Dermis microvascular lymphatic vessel endothelial cell (primary cell): ENCODE results near the gene TET3. TPM values are rescaled to one million over a fixed set of nuclear protein-coding genes. Genes with fewer than 3 reads are reported as not detected.

Source experiments
- DNase-seq, 2 donors: peaks; one replicate each; pipeline versions ENCODE4 v3.0.0 to v3.0.0-alpha.2; 2010; ENCODE audit warnings: low read depth in 2 of 2
- total RNA-seq: library from RNA; depleted of rRNA; stranded (reverse); fragments of >200 nt; gene quantifications from 2 replicates; pipeline ENCODE4 v1.2.1, GENCODE V29; 2014

Gene TET3
- total RNA-seq, 1 donor from 2014 or later, result 3.3 TPM

DNA sequence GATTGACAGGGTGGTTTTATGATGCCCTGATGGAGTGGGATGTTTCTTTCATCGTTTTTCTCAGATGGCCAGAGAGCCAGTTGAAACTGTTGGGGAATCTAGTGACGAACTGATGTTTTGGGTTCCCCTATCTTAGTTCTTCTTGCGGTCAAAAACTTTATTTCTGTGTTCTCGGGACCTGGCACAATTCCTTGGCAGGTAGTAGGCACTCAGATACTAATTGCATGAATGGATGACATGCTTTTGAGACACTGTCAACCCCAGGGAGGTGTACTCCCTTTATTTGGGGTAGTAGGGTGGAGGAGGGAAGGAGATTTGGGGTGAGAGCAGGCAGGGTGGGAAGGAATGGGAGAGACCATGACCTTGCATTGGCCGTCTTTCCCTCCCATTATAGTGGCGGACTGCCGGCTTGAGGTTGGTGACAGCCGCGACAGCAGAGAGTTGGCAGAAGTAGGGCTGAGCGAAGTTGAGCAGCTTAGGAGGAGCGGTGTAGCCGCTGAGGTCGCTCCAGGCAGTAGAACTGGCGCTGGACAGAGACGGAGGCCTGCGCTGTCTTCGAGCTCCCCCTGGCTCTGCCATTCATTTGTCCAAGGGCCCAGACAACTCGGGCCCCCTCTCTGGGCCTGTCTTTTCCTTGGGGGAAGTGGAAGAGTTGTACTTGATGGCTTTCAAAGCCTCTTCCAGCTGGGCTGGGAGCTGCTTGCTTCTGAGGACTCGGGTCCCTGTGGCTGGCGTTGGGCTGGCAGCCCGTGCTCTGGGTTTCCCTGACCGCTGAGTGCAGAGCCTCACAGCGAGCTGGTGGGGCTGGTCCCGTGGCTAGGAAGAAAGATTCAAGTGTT is 2.6 kb downstream of the TET3 start:
- peak in 1 of 2 donors; percentile 50 for DNase-seq

DNA sequence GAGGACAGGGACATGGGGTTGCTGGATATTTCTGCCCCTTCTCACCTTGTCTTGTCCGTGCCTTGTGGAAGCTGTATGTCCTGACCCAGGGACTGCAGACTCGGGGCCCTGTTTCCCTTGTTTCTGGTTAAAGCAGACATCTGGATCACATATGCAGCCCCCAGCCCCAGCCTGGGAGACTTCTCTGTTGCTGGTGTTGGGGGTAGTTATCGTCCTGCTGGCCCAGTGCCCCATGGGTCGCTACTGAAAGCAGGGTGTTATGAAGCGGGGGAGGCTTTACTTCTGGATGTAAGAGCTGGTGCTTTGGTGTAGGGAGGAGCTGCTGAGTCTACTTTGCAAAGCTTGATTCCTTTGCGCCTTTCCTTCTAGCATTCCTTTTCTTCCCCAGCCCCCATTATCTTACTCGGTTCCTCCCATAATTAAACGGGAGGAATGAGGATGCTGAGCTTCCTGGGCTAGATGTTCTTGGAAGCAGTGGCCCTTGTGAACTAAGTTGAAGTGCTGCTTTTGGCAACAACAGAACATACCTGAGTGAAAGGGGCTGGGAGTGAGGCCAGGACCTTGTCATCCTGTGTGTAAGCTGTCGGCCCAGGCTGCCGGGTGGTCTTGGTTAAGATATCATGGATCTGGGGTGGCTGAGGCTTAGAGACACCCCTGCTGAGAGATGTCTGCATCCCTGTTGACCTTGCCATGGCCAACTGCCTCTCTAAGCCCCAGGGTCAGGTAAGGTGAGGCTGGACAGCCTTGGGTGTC is 3.4 kb downstream of the TET3 start:
- no peak for DNase-seq

DNA sequence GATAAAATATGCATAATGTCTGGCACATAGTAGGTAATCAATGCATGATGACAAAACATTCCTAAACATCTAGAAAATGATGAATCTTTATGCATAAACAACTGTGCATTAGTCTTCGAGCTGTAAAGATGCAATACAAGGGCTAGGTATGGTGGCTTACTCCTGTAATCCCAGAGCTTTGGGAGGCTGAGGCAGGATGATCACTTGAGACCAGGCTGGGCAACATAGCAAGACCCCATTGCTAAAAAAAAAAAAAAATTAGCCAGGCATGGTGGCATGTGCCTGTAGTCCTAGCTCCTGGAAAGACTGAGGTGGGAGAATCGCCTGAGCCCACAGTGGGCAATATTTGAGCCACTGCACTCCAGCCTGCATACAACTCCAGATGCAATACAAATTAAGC is 5.3 kb downstream of the TET3 start:
- DNase-seq, result no peak

DNA sequence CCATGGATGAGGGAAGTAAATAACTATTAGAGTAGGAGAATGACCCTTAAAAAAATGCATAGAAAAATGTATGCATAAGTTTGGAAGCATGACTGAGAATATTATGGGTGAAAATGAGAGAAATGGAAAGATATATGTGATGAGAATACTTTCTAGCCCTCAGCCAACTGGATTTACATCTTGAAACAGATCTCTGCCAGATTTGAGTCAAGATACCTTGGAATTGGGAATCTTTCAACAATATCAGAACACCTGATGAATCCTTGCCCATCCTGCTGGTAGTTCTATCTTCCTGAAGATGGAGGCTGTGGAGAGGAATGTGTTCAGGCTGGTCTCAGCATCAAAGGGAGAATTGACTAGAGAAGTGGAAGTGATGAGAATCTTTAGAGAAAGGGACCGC is 5.8 kb downstream of the TET3 start:
- DNase-seq, result no peak

DNA sequence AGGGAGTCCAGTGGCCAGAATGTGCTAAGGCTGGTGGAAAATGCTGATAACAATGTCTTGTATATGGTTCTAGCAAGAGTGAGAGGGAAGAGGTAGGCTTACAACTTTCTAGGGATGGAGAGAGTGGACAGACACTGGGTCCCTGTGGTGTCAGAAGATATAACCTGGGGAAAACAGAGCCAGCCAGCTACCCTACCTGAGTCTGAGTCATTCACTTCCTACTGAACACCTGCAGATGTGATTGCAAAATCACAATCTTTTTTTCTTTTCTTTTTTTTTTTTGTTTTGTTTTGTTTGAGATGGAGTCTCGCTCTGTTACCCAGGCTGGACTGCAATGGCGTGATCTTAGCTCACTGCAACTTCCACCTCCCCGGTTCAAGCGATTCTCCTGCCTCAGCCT is 7.3 kb downstream of the TET3 start:
- DNase-seq, result no peak

DNA sequence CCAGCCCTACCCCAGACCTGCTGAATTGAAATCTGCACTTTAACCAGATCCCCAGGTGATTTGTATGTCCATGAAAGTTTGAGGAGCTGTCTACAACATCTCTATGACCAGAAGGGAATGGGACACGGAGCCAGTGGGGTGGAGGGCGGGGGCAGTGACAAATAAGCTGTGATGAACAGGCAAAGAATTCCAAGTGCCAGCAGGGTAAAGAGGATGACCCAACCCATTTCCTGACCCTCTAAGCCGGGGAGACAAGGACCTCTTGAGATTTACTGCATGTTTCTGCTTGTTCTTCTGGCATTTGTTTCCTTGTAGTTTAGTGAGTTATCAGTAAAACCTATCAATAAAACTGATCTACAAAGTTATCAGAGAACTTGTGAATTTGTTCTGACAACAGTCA is 8.7 kb downstream of the TET3 start:
- no peak for DNase-seq

DNA sequence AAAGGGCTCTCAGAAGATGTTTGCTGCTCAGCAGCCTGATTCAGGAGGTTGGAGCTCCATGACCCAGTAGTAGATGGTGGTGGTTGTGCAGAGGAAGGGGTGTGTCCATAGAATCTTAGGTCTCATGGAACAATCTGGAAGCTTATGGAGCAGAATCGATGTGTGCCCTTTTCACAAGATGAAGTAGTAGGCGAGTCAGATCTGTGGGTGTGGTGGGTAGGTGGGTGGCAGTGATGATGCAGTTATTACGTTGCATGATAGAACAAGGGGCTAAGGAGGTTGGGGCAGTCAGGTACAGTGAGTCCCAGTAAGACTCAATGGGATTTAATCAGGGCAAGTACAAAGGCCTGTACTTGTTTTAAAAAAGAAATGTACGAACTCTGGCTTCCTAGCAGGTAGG is 9.1 kb downstream of the TET3 start:
- no peak for DNase-seq

DNA sequence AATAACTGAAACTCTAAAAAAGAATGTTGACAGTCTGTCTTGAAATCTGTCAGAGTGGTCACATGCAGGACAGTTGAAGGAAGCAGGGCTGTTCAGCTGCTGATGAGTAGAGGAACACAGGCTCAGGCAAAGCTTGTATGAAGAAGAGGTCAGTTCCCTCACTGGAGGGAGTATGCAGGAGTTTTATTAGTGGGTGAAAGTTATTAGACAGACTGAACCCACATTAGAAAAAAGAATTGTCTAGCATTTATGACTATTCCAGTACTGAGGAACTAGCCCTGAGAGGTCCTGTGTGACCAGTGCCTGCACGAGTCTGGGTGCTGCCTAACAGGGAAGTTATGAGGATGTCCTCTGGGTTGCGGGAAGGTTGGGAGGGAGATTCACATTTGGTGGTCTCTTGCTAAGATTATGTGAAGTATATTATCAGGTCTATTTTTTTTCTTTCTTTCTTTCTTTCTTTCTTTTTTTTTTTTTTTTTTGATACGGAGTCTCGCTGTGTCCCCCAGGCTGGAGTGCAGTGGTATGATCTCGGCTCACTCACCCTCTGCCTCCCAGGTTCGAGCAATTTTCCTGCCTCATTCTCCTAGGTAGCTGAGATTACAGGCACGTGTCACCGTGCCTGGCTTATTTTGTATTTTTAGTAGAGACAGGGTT is 9.6 kb downstream of the TET3 start:
- DNase-seq, result no peak

DNA sequence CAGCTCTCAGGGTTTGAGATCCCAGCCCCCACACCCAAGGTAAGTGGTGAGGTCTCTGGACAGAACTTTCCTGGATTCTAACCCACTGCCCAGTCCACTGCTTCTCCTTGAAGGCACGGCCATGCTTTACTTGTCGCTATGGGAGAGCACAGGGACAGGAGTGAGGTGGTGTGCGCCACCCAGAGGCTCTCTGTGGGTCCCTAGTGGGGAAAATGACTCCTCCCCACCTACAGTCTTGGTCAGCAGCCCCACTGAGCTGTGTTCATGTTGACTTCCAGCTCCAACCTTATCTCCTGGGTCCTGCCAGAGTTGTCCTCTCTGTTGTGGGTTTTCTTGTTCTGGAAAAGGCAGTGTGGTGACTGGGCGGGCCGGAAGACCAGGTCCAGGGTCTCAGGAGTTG is 11.1 kb downstream of the TET3 start:
- no peak for DNase-seq

DNA sequence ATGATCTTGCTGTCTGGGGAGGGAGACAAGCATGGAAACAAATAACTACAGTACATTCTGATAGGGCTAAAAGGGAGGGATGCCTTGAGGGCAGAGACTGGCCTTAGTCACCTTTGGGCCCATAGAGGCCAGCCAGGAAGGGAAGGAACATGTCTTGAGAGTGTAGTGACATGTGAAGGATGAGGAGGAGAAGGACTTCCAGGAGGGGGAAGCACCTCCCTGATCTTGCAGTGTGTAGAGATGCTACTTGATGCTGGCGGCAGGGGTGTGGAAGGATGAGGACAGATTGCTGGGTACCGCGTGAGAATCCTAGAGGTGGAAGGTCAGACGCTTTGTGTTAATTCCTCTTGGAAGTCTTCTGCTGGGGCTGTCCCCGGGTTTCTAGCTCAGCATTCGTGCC is 13.1 kb downstream of the TET3 start:
- no peak for DNase-seq

DNA sequence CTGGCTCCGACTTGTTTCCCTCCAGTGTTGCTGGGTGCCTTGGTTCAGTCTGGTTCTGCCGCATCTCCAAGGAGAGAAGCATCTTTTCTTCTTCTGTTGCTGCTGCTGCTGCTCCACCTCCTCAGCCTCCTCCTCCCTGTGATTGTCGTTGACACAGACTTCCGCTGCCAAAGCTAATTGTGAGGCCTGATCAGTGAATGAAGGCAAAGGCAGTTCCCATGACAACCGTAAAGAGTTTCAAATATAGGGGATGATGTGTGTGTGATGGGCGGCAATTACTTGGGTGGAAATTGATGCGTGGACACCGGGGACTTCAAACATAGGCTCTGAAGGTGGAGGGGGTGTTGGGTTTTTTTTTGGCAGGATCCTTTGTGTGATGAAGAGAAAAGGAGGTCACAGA is 13.7 kb downstream of the TET3 start:
- no peak for DNase-seq

DNA sequence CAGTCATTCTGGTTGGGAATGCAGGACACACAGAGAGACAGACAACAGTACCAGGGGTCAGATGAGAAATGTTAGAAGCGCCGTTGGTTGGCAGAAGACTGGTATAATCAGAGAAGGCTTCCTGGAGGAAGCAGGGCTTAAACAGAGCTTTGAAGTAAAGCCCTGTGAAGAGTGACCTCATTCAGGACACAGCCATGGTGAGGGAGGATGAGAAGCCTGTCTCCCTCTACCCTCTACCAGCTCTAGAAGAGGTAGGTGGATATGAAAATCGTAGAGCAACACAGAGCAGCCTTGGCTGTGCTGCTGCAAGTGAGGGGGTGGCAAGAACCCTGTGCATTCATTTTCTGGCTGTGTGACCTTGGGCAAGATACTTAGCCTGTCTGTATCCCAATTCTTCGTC is 14.2 kb downstream of the TET3 start:
- no peak for DNase-seq

DNA sequence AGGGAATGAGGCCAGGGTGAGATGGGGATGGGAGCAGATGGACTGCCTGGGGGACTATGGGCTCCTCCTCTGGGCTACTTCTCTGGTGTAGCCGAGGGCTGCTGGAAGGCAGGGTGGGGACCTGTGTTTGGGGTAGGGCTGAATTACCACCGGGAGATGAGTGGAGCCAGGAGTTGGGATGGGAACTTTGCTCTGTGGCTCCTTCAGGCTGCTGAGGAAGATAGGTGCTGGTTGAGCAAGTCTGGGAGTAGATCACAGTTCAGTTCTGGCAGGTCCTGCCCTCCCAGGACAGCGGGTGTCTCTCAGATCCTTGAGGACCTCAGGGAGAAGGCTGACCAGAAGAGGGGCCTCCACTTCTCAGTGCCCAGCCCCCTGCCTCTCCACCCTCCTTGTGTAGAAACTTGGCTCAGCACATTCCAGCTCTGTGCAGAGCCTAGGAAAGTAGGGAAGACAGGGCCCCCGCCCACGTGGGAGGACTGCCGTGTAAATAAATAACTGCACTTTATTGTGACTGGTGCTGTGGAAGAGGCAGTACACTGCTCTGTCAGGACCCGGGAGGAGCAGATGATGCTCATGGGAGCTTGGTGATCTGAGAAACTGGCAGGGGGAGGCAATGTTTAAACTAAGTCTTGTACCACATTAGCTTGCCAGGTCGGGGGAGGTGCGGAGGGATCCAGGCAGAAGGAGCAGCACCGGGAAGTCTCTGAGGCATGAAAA is 15.3 kb downstream of the TET3 start:
- no peak for DNase-seq

DNA sequence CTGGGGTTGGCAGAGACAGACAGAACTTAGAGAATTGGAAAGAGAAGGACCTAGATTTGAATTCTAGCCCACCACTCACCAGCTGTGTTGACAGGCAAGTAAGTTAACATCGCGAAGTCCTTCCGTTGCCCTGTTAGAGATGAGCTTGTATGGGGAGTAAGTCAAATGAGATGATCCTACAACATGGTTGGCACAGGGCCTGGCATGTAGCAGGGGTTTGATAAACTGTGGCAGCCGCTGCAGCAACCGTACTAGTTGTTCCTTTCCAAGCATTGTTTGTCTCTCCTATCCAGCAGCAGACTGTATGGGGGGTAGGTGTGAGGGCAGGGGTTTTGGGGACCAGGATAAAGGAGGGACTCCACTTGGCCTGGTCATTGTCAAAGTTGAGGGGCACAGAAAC is 16.0 kb downstream of the TET3 start:
- no peak for DNase-seq

DNA sequence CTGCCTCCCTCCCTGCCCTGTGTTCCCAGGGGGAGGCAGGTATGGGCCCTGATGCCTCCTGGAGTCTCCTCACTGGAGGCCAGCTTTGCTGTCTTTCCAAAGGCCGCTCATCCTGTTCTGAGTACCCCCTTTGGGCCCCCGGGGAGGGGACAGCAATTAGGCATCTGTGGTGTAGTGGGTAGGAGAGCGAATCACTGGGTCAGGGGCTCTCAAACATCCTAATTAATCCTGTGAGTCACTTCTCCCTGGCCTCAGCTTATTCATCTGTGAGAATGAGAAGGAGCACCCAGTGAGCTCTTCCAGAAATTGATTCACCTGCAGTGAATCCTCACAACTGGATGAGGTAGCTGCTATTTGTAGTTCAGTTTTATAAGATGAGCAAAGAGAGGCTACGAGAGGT is 16.4 kb downstream of the TET3 start:
- DNase-seq, result no peak

DNA sequence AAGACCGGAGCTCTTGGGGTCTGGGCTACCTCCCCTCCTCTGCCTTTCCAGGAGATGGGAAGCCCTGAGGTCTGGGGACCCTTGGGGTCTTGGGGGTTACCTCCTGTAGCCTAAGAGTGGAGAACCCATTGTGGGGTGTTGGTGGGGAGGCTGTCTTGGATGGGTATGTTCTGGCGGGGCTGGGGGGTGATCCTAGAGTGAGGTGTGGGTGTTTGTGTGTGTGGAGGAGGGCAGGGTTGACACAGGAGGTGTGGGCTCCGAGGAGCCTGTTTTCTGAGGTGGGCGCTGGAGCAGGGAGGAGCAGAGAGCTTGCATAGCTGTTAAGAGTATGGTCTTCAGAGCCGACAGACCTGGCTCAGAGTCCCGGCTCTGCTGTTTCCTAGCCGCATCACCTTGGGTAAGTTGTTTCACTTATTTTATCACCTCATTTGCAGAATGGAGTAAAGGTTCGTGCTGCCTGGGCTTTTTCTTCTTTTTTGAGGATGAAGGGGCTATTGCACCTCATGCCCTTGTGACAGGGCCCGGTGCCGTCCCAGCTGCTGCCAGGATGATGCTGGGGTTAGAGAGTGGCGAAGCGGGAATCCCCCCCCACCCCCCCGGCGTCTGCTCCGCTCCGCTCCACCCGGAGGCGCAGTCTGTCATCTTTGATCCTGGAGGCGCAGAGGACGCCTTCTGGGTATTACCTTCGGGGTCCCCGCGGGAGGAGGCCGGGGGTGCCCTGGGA is 17.2 kb downstream of the TET3 start:
- DNase-seq, result no peak

DNA sequence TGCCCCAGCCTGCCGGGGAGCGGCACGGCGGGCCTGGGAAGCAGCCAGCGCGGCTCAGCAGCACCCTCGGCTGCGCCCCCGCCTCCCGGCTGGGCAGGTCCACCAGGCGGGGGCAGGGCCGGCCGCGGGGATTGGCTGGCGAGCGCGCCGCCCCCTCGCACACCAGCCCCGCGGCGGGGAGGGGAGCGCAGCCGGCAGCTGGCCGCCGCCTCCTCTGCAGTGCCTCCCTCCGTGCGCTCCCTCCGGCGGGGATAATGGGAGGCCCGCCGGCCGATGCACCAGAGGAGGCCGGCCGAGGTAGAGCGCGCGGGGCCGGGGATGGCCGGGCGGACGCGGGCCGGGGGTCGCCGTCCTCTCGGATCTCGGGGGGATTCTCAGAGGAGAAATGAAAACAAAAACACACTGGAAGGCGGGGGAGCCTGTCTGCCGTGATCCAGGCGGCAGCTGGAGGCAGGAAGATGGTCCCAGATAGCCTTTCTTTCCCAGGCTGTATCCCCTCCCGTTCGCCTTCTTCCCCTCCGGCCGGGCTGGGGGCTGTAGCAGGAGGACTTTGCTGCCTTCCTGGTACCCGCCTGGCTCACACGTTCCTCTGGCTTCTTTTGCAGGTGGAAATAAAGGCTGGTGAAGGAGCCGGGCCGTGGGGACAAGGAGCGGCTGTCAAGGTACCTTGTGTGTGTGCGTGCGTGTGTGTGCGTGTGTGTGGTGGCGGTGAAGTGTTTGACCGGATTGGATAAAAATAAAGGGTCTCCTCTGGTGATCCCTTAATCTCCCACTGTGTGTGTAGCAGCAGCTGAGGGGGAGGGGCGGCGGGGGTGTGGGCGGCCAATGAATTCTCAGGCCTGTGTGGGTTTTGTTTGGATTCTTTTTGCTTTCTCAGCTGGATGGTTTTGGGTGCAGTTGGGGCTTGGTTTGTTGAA is 18.1 kb downstream of the TET3 start:
- peak; percentile 40 to 91 for DNase-seq

DNA sequence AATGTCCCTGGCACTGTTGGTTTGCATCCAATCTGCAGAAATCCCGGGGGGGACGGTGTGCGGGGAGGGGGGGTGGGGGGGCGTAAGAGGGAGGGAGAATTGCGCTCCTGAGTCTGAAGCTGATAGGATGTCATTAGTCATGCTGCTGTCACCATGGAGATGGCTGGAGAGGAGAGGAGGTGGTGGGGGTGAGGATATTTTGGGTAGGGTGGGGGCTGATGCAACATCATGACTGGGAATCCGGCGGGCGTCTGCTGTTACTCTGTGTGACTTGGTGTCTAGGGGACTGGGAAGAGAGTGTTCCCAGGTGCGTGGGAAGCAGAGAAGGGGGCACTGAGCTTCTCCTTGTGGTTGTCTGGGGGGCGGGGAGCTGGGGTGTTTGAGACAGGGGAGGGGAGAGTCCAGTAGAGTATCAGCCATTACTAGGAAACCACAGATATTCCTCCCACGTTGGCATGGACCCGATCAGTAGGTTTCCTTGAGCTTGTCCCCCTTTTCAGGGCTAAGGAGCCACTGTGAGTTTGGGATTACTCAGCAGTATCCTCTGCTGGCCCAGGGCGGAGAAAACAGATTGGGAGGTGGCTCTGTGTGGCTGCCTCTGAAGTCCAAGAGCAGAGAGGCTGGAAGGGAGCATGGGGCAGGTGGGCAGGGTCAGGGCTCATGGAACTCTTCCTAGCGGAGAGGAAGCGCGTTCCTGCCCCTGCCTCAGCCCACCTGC is 18.9 kb downstream of the TET3 start:
- no peak for DNase-seq
